Hepatocyte (in vitro differentiated cells): ENCODE results near the gene CKAP2. TPM values are rescaled to one million over a fixed set of nuclear protein-coding genes. Genes with fewer than 3 reads are reported as not detected.

Source experiments
- DNase-seq: peaks from one replicate; pipeline ENCODE4 v3.0.0-alpha.2; 2016; ENCODE audit warnings: low spot score
- H2AFZ ChIP-seq: fragments of 200-600 bp; sonication (generic); 2 replicates; pipeline ENCODE4 v1.6.0; 2016; ENCODE audit warnings: antibody characterized with exemption, mild to moderate bottlenecking
- H3K27ac ChIP-seq: fragments of 200-600 bp; sonication (generic); 2 replicates; pipeline ENCODE4 v1.5.1; 2016; ENCODE audit warnings: mild to moderate bottlenecking
- H3K27me3 ChIP-seq: fragments of 200-600 bp; sonication (generic); 2 replicates; pipeline ENCODE4 v1.6.1; 2016
- H3K36me3 ChIP-seq: fragments of 200-600 bp; sonication (generic); replicated peaks from 2 replicates; pipeline ENCODE4 v1.5.1; 2016; ENCODE audit warnings: low read depth; ENCODE audit not compliant: insufficient read depth
- H3K4me1 ChIP-seq: fragments of 200-600 bp; sonication (generic); 2 replicates; pipeline ENCODE4 v1.5.1; 2016; ENCODE audit warnings: mild to moderate bottlenecking, moderate library complexity; ENCODE audit not compliant: insufficient read depth
- H3K4me2 ChIP-seq: fragments of 200-600 bp; sonication (generic); 2 replicates; pipeline ENCODE4 v1.6.0; 2016
- H3K4me3 ChIP-seq: fragments of 200-600 bp; sonication (generic); 2 replicates; pipeline ENCODE4 v1.5.1; 2016; ENCODE audit warnings: mild to moderate bottlenecking
- H3K79me2 ChIP-seq: fragments of 200-600 bp; sonication (generic); 2 replicates; pipeline ENCODE4 v1.6.0; 2017; ENCODE audit warnings: mild to moderate bottlenecking
- H3K9me2 ChIP-seq: fragments of 200-600 bp; sonication (generic); replicated peaks from 2 replicates; pipeline ENCODE4 v1.6.0; 2017; ENCODE audit warnings: mild to moderate bottlenecking; ENCODE audit not compliant: insufficient read depth
- H3K9me3 ChIP-seq: fragments of 200-600 bp; sonication (generic); 2 replicates; pipeline ENCODE4 v1.5.1; 2016; ENCODE audit warnings: low read depth, mild to moderate bottlenecking
- H4K20me1 ChIP-seq: fragments of 200-600 bp; sonication (generic); 2 replicates; pipeline ENCODE4 v1.6.0; 2016; ENCODE audit warnings: mild to moderate bottlenecking; ENCODE audit not compliant: insufficient read depth, poor library complexity, severe bottlenecking
- EZH2 ChIP-seq: fragments of 200-600 bp; sonication (generic); IDR thresholded peaks from 2 replicates; pipeline ENCODE4 v1.6.1; 2016; ENCODE audit warnings: antibody characterized with exemption, mild to moderate bottlenecking, borderline replicate concordance
- EZH2phosphoT487 ChIP-seq: fragments of 200-600 bp; sonication (generic); IDR thresholded peaks from one replicate; pipeline ENCODE4 v1.6.1; 2018; ENCODE audit warnings: antibody characterized with exemption, mild to moderate bottlenecking, low read depth, moderate library complexity; ENCODE audit not compliant: unreplicated experiment, severe bottlenecking
- WGBS: methylation state at CpG from one replicate; pipeline ENCODE4 v1.1.6; 2016; ENCODE audit warnings: low lambda C conversion rate; ENCODE audit errors: missing lambda C conversion rate; 5-methylcytosine and 5-hydroxymethylcytosine counted together
- polyA plus RNA-seq: library from polyadenylated mRNA; unstranded; fragments of >200 nt; fragmentation: Nextera tagmentation; extraction: Ambion mirVana; gene quantifications from 2 replicates; pipeline ENCODE4 v1.2.1, GENCODE V29; 2016
- total RNA-seq: library from RNA; depleted of rRNA; stranded (reverse); fragments of >200 nt; gene quantifications from 2 replicates; pipeline ENCODE4 v1.2.3, GENCODE V29; 2014
- TF ChIP-seq, protein P1 (sequence below): fragments of 200-600 bp; sonication (generic); IDR thresholded peaks from 2 replicates; pipeline ENCODE4 v1.5.1; 2016; ENCODE audit warnings: antibody characterized with exemption, mild to moderate bottlenecking; ENCODE audit not compliant: poor library complexity

Gene CKAP2
- total and polyA plus RNA-seq, 2 experiments from 2014 or later, result 15.3 to 20.7 TPM

DNA sequence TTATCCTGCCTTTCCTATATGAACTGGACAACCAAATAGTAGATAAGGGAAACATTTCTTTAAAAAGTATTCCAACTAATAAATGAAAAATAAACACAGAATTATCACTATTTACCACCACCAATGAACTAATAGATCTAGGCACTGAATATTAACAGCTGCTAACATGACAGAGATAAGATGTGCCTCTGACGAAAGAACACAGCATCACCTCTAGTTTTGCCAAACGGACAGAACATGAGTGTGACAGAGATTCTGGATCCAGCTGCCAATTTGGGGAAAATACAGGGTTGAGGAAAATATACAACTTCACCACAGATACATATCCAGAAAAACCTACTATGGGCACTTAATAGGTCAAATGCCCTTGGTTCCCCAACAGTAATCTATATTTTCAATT is 22.8 kb upstream of the CKAP2 start:
- Histone ChIP-seq H3K27ac (no peak overlapping the region), H3K4me3 (no peak overlapping the region), H3K27me3 (no peaks in the 10 kb centered on the region), H4K20me1 (no peaks in the 10 kb centered on the region), H3K9me2 (no peaks in the 10 kb centered on the region), H3K4me2 (no peak overlapping the region), H2AFZ (no peak overlapping the region), H3K9me3 (no peaks in the 10 kb centered on the region), H3K36me3 (peaks cover 3% of the 10 kb centered on the region), H3K79me2 (no peaks in the 10 kb centered on the region), H3K4me1 (no peaks in the 10 kb centered on the region)
- 86% methylated on average over 2 of the region's 2 CpGs for WGBS
- TF ChIP-seq EZH2phosphoT487, result no peak
- TF ChIP-seq, protein P1, sequence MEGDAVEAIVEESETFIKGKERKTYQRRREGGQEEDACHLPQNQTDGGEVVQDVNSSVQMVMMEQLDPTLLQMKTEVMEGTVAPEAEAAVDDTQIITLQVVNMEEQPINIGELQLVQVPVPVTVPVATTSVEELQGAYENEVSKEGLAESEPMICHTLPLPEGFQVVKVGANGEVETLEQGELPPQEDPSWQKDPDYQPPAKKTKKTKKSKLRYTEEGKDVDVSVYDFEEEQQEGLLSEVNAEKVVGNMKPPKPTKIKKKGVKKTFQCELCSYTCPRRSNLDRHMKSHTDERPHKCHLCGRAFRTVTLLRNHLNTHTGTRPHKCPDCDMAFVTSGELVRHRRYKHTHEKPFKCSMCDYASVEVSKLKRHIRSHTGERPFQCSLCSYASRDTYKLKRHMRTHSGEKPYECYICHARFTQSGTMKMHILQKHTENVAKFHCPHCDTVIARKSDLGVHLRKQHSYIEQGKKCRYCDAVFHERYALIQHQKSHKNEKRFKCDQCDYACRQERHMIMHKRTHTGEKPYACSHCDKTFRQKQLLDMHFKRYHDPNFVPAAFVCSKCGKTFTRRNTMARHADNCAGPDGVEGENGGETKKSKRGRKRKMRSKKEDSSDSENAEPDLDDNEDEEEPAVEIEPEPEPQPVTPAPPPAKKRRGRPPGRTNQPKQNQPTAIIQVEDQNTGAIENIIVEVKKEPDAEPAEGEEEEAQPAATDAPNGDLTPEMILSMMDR, result no peak
- no peak for TF ChIP-seq EZH2
- no peak for DNase-seq

DNA sequence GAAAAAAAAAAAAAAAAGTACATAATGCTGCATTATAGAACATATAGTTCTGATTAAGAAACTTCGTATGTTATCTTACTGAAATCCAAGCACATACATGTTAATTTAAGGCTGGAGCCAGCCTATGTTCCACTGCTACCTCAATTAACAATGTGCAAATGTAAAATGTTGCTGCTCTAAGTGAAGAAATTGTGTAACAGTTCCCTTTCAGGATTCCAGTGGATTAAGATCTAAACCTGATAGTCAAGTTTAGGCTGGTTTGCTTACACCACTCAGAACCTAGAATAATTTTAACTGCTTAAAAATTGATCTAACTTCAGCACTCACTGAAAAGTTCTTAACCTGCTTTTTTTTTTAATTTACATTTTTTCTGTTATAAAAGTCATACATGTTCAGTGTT is 9.0 kb upstream of the CKAP2 start:
- TF ChIP-seq EZH2 (no peak), EZH2phosphoT487 (no peak)
- TF ChIP-seq, protein P1, result no peak
- Histone ChIP-seq H3K4me2 (no peak overlapping the region), H3K36me3 (no peaks in the 10 kb centered on the region), H3K9me3 (no peaks in the 10 kb centered on the region), H3K79me2 (peaks cover 77% of the 10 kb centered on the region), H2AFZ (no peak overlapping the region), H3K27ac (no peak overlapping the region), H4K20me1 (peaks cover 29% of the 10 kb centered on the region), H3K4me1 (peaks cover 14% of the 10 kb centered on the region), H3K4me3 (no peak overlapping the region), H3K27me3 (no peaks in the 10 kb centered on the region), H3K9me2 (no peaks in the 10 kb centered on the region)
- no peak for DNase-seq
- WGBS, result 90% methylated on average over 1 of the region's 1 CpG

DNA sequence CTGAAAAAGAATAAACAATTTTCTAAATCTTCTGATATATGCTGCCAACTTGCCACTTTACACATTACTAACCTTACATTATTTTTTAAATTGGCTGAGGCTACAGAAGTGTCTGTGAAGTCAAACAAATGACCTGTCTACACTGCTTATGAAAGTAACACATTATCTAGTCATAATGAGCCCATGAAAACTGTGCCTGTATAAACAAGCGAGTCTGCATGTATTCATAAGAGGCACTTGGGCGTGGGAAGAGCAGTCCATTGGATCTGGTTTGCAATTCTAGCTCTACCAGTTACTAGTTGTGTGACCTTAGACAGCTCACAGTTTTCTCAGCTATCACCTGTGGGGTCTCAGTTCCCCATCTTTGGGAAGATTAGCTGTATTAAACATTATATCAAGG is 7.9 kb upstream of the CKAP2 start:
- WGBS, result 91% methylated on average over 2 of the region's 2 CpGs
- H3K9me2 ChIP-seq, result no peaks in the 10 kb centered on the region
- H2AFZ ChIP-seq, result no peak overlapping the region
- peaks cover 29% of the 10 kb centered on the region for H4K20me1 ChIP-seq
- peaks cover 14% of the 10 kb centered on the region for H3K4me1 ChIP-seq
- TF ChIP-seq EZH2phosphoT487, result no peak
- TF ChIP-seq, protein P1, result no peak
- TF ChIP-seq EZH2, result no peak
- peaks cover 71% of the 10 kb centered on the region for H3K79me2 ChIP-seq
- H3K4me2 ChIP-seq, result peak overlapping the region; percentile 73
- no peak for DNase-seq
- H3K9me3 ChIP-seq, result no peaks in the 10 kb centered on the region
- H3K27ac ChIP-seq, result no peak overlapping the region
- no peaks in the 10 kb centered on the region for H3K36me3 ChIP-seq
- no peak overlapping the region for H3K4me3 ChIP-seq
- H3K27me3 ChIP-seq, result no peaks in the 10 kb centered on the region
